Fibroblast of mammary gland (primary cell): ENCODE results near the gene STX2.

ENCODE experiments used
- DNase-seq: peaks from one replicate; pipeline ENCODE4 v3.0.0-alpha.2; 2010; ENCODE audit warnings: low read depth
- H3K4me3 ChIP-seq: 2 replicates; pipeline ENCODE4 v1.5.1; 2011; ENCODE audit warnings: low read depth, mild to moderate bottlenecking, low read length, moderate library complexity; ENCODE audit not compliant: control insufficient read depth
- TF ChIP-seq, protein P1 (sequence below): conservative IDR thresholded peaks from 2 replicates; pipeline ENCODE4 v1.5.1; 2011; ENCODE audit warnings: low read depth, low read length, inconsistent platforms; ENCODE audit not compliant: control insufficient read depth, insufficient read depth

Gene STX2

DNA sequence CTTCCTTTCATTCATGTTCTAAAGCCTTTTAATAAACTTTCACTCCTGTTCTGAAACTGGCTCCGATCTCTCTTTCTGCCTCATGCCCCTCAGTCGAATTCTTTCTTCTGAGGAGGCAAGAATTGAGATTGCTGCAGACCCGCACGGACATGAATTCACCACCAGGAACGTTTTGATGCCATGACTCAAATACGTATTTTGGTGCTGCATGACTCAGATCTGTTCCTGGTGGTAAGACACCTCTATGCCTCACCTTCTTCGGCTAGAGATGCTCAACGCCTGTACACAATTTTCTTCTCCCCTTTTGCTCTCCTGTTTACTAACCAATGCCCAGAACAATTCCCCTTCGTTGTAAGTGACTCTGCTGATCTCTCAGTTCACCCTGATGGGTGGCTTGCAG is 70.9 kb downstream of the STX2 start:
- DNase-seq = no peak
- H3K4me3 ChIP-seq = no peak overlapping the region
- TF ChIP-seq, protein P1, sequence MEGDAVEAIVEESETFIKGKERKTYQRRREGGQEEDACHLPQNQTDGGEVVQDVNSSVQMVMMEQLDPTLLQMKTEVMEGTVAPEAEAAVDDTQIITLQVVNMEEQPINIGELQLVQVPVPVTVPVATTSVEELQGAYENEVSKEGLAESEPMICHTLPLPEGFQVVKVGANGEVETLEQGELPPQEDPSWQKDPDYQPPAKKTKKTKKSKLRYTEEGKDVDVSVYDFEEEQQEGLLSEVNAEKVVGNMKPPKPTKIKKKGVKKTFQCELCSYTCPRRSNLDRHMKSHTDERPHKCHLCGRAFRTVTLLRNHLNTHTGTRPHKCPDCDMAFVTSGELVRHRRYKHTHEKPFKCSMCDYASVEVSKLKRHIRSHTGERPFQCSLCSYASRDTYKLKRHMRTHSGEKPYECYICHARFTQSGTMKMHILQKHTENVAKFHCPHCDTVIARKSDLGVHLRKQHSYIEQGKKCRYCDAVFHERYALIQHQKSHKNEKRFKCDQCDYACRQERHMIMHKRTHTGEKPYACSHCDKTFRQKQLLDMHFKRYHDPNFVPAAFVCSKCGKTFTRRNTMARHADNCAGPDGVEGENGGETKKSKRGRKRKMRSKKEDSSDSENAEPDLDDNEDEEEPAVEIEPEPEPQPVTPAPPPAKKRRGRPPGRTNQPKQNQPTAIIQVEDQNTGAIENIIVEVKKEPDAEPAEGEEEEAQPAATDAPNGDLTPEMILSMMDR = no peak

DNA sequence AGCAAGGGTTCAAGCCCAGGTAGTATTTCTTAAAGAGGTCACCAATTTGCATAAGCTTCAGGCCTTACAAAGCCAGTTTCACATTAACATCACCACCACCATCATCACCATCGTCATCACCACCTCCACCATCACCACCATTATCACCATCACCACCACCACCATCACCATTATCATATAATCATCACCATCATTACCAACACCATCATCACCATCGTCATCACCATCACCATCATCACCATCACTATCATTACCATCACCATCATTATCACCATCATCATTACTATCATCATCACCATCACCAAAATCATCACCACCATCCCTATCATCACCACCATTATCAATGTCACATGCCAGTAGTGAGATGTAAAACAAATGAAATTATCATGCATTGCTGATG is 72.6 kb downstream of the STX2 start:
- TF ChIP-seq, protein P1 = no peak
- no peak overlapping the region for H3K4me3 ChIP-seq
- DNase-seq = no peak

DNA sequence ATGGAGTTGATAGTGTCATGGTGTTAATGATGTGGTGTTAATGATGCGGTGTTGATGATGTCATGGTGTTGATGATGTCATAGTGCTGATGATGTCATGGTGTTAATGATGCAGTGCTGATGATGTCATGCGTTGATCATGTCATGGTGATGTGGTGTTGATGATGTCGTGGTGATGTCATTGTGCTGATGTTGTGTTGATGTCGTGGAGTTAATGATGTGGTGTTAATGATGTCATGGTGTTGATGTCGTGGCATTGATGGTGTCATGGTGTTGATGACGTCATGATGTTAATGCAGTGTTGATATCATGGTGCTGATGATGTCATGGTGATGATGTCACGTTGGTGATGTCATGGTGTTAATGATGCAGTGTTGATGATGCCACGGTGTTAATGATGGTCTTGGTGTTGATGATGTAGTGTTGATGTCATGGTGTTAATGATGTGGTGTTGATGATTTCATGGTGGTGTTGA is 73.8 kb downstream of the STX2 start:
- peak; percentile 44 for DNase-seq
- H3K4me3 ChIP-seq = no peak overlapping the region
- TF ChIP-seq, protein P1 = no peak

DNA sequence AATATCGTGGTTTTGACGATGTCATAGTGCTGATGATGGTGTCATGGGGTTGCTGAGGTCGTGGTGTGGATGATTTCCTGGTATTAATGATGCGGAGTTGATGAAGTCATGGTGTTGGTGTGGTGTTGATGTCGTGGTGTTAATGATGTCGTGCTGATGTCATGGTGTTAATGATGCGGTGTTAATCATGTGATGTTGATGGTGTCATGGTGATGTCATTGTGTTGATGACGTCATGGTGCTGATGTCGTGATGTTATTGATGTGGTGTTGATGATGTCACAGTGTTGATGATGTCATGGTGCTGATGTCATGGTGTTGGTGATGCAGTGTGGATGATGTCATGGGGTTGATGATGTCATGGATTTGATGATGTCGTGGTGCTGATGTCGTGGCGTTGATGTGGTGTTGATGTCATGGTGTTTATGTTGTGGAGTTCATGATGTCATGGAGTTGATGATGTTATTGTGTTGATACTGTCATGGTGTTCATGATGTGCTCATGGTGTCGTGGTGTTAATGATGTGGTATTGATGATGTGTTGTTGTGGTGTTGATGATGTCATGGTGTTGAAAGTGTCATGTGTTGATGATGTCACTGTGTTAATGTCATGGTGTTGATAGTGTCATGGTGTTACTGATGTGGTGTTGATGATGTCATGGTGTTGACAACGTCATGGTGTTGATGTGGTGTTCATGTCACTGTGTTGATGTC is 74.4 kb downstream of the STX2 start:
- peak; percentile 57 for DNase-seq
- H3K4me3 ChIP-seq = no peak overlapping the region
- TF ChIP-seq, protein P1 = no peak

DNA sequence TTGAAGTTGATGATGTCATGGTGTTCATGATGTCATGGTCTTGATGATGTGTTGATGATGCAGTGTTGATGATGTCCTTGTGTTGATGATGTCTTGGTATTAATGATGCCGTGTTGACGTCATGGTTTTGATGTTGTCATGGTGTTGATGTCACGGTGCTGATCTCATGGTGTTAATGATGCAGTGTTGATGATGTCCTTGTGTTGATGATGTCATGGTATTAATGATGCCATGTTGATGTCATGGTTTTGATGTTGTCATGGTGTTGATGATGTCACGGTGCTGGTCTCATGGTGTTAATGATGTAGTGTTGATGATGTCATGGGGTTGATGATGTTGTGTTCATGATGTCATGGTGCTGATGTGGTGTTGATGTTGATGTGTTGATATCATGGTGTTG is 75.0 kb downstream of the STX2 start:
- TF ChIP-seq, protein P1 = no peak
- H3K4me3 ChIP-seq = no peak overlapping the region
- DNase-seq = peak; percentile 30

DNA sequence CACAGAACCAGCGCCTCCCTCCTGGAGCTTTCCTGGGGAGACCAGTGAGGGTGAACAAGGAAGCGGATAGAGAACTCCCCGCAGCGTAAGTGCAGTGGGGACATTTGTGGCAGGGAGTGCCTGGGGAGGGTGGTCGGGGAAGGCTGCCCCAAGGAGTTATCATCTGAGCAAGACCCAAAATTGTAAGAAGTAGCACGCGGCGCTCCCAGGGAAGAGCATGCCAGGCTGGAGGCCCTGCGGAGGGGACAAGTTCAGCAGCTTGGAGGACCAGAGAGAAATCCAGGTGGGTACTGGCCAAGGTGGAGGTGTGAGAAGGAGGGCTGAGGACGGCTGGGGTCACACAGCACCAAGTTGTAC is 76.8 kb downstream of the STX2 start:
- no peak for DNase-seq
- H3K4me3 ChIP-seq = no peak overlapping the region
- TF ChIP-seq, protein P1 = no peak
